Endothelial cell of umbilical vein (primary cell): ENCODE data around the gene DYNC1LI1. TPM values are rescaled to one million over a fixed set of nuclear protein-coding genes. Genes with fewer than 3 reads are reported as not detected.

ENCODE experiments used
- BruUV-seq: library from RNA; stranded (reverse); fragments of 400-500 nt; replicated peaks from 2 replicates; lab custom pipeline; 2021; lab: Mats Ljungman, UMichigan
- CTCF ChIA-PET: fragments of 300-600, 350-600 bp; sonication (Branson Sonifier 250); formaldehyde crosslinking; loops from one replicate; lab custom pipeline; 2021; ENCODE audit warnings: antibody characterized with exemption, inconsistent platforms; lab: Charles Lee
- POLR2A ChIA-PET: fragments of 300-600, 350-600 bp; sonication (Branson Sonifier 250); formaldehyde crosslinking; loops from one replicate; lab custom pipeline; 2021; ENCODE audit warnings: antibody characterized with exemption, inconsistent platforms; lab: Charles Lee
- DNase-seq: peaks from one replicate; pipeline ENCODE4 v3.0.0-alpha.2; 2011; ENCODE audit warnings: low read depth, low spot score
- FAIRE-seq: peaks from 2 replicates; lab custom pipeline; 2011; peaks lifted over from hg19 to GRCh38; lab: Jason Lieb, UNC
- H2AFZ ChIP-seq: 2 replicates; pipeline ENCODE4 v1.6.0; 2012; ENCODE audit warnings: low read depth, low read length, control low read depth, inconsistent platforms
- H3K27ac ChIP-seq: 2 replicates; pipeline ENCODE4 v1.5.1; 2011; ENCODE audit warnings: low read depth, mild to moderate bottlenecking, control low read depth, low read length, moderate library complexity; ENCODE audit not compliant: insufficient read depth
- H3K27me3 ChIP-seq, 2 experiments: 2 replicates each; pipeline versions ENCODE4 v1.6.0 to v1.6.1; 2011; ENCODE audit warnings: low read length in 2 of 2, mixed read lengths in 1 of 2; ENCODE audit not compliant: control insufficient read depth in 2 of 2, insufficient read depth in 2 of 2
- H3K36me3 ChIP-seq, 2 experiments: 2 replicates in 1 of 2; 3 replicates in 1 of 2; pipeline ENCODE4 v1.5.1; 2011; ENCODE audit warnings: low read length in 2 of 2, mild to moderate bottlenecking in 1 of 2, moderate library complexity in 1 of 2; ENCODE audit not compliant: control insufficient read depth in 2 of 2, insufficient read depth in 2 of 2; ENCODE audit errors: extremely low read depth in 1 of 2
- H3K4me1 ChIP-seq: 3 replicates; pipeline ENCODE4 v1.5.1; 2011; ENCODE audit warnings: mild to moderate bottlenecking, low read length; ENCODE audit not compliant: control insufficient read depth, insufficient read depth; ENCODE audit errors: extremely low read depth
- H3K4me2 ChIP-seq: 2 replicates; pipeline ENCODE4 v1.6.1; 2011; ENCODE audit warnings: low read length, control low read depth, mixed read lengths; ENCODE audit not compliant: insufficient read depth
- H3K4me3 ChIP-seq, 3 experiments: fragments of 200-600 bp in 1 of 3; sonication (generic), shearing (Covaris generic) in 1 of 3; replicated peaks in 1 of 3; 2 replicates each; pipeline ENCODE4 v1.5.1; 2011 to 2016; ENCODE audit warnings: control low read depth in 3 of 3, low read length in 3 of 3, mild to moderate bottlenecking in 2 of 3, inconsistent platforms in 1 of 3, low read depth in 1 of 3, moderate library complexity in 1 of 3; ENCODE audit not compliant: insufficient read depth in 1 of 3
- H3K79me2 ChIP-seq: 2 replicates; pipeline ENCODE4 v1.6.0; 2012; ENCODE audit warnings: low read length, inconsistent platforms; ENCODE audit not compliant: control insufficient read depth, insufficient read depth
- H3K9ac ChIP-seq: replicated peaks from 2 replicates; pipeline ENCODE3; 2011; ENCODE audit warnings: low read length, control low read depth; ENCODE audit not compliant: insufficient read depth; ENCODE audit errors: extremely low read depth
- H3K9me1 ChIP-seq: replicated peaks from 3 replicates; pipeline ENCODE4 v1.6.0; 2011; ENCODE audit warnings: mild to moderate bottlenecking, low read length; ENCODE audit not compliant: control insufficient read depth, insufficient read depth; ENCODE audit errors: extremely low read depth
- H3K9me3 ChIP-seq: replicated peaks from 2 replicates; pipeline ENCODE4 v1.5.1; 2012; ENCODE audit warnings: low read length, inconsistent platforms; ENCODE audit not compliant: control insufficient read depth, insufficient read depth
- H4K20me1 ChIP-seq: replicated peaks from 2 replicates; pipeline ENCODE3; 2011; ENCODE audit warnings: mild to moderate bottlenecking, low read length; ENCODE audit not compliant: control insufficient read depth, insufficient read depth; ENCODE audit errors: extremely low read depth
- EZH2 ChIP-seq: IDR thresholded peaks from 2 replicates; pipeline ENCODE4 v1.6.1; 2012; ENCODE audit warnings: borderline replicate concordance, low read depth, mild to moderate bottlenecking, moderate library complexity, low read length, inconsistent platforms; ENCODE audit not compliant: severe bottlenecking
- FOS ChIP-seq: IDR thresholded peaks from 2 replicates; pipeline ENCODE4 v1.6.1; 2011; ENCODE audit warnings: mild to moderate bottlenecking, low read length, moderate library complexity, borderline replicate concordance; ENCODE audit not compliant: insufficient read depth
- GATA2 ChIP-seq: IDR thresholded peaks from 2 replicates; pipeline ENCODE4 v1.7.0; 2011; ENCODE audit warnings: low read depth, mild to moderate bottlenecking, moderate library complexity, mixed read lengths, low read length; ENCODE audit not compliant: insufficient read length, insufficient read depth
- JUN ChIP-seq: IDR thresholded peaks from 2 replicates; pipeline ENCODE4 v1.6.1; 2011; ENCODE audit warnings: borderline replicate concordance, low read depth; ENCODE audit not compliant: insufficient read length, insufficient read depth
- MYC ChIP-seq: IDR thresholded peaks from one replicate; pipeline ENCODE4 v1.6.1; 2011; ENCODE audit warnings: mild to moderate bottlenecking, low read depth, low read length
- POLR2A ChIP-seq: IDR thresholded peaks from 2 replicates; pipeline ENCODE4 v1.6.1; 2012; ENCODE audit warnings: low read depth, mild to moderate bottlenecking, control low read depth, low read length
- POLR2AphosphoS5 ChIP-seq: IDR thresholded peaks from 2 replicates; pipeline ENCODE4 v1.6.1; 2012; ENCODE audit warnings: low read depth, mild to moderate bottlenecking, control low read depth, low read length, moderate library complexity; ENCODE audit not compliant: insufficient read depth
- dilution Hi-C: fragments of 300-500 bp; cut with MboI; formaldehyde crosslinking; loops from one replicate; pipeline ENCODE4 v1.15.0; 2019; ENCODE audit warnings: low sequenced_read_pairs; ENCODE audit not compliant: extremely low pct_ligation_motif_present
- intact Hi-C: fragments of 100-400 bp; cut with micrococcal nuclease; formaldehyde crosslinking; loops from one replicate; pipeline ENCODE4 v1.10.0; 2022
- polyA plus RNA-seq, 4 experiments: library from polyadenylated mRNA; depleted of rRNA in 3 of 4; stranded (reverse) in 3 of 4; unstranded in 1 of 4; fragments of >200 nt; gene quantifications; 2 replicates each; pipeline versions ENCODE4 v1.2.1 to v1.2.3, GENCODE V29; 2011 to 2012; ENCODE audit warnings: missing spikeins in 1 of 4
- total RNA-seq: library from RNA; stranded (reverse); gene quantifications from 2 replicates; pipeline ENCODE4 v1.2.3, GENCODE V29; 2021
- TF ChIP-seq, protein P1 (sequence below): IDR thresholded peaks from 2 replicates; pipeline ENCODE4 v1.6.1; 2011; ENCODE audit not compliant: insufficient read depth, insufficient read length
- TF ChIP-seq, protein P2 (sequence below), 2 donors: IDR thresholded peaks; 1 replicate in 1 of 2; 2 replicates in 1 of 2; pipeline ENCODE4 v1.5.1; 2011; ENCODE audit warnings: low read length in 2 of 2, mild to moderate bottlenecking in 2 of 2, moderate library complexity in 2 of 2, control low read depth in 1 of 2, inconsistent platforms in 1 of 2, low read depth in 1 of 2; ENCODE audit not compliant: insufficient read depth in 1 of 2; ENCODE audit errors: extremely low read depth in 1 of 2

Gene DYNC1LI1
- total and polyA plus RNA-seq, 2 donors (not counting 3 experiments of a cell fraction or from before 2014, with no cell fraction given), result 14.9 to 47.6 TPM

DNA sequence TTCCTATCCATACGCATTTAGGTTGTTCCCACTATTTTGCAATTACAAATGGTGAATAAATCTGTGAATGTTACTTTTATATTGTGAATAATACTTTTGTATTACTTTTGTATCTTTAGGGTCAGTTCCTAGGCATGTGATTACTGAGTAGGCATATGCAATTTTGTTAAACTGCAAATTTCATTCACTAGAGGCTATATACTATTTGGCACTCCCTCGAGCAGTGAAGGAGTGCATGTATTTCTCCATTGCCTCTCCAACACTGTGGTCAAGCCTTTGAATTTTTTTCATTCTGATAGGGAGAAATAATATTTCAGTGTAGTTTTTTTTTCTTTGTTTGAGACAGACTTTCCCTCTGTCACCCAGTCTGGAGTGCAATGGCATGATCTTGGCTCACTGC, 59.7 kb downstream of the DYNC1LI1 start:
- no peaks in the 10 kb centered on the region for H3K27me3 ChIP-seq
- H3K4me1 ChIP-seq, result no peaks in the 10 kb centered on the region
- CTCF ChIA-PET, result interaction anchor here (1.4 to 1.8 kb wide), 3 partner anchors 102 to 154 kb away, joined by 4 to 18 read pairs (median 6); no protein-coding TSS in a partner anchor
- FAIRE-seq, result no peak
- POLR2A ChIA-PET, result no interaction called here
- H2AFZ ChIP-seq, result no peak overlapping the region
- no peaks in the 10 kb centered on the region for H3K9me3 ChIP-seq
- no peaks in the 10 kb centered on the region for H4K20me1 ChIP-seq
- H3K4me2 ChIP-seq, result no peak overlapping the region
- intact Hi-C loops, result no loop called here
- H3K9me1 ChIP-seq, result no peaks in the 10 kb centered on the region
- dilution Hi-C loops, result no loop called here
- no peak overlapping the region for H3K27ac ChIP-seq
- no peak for TF ChIP-seq POLR2A
- TF ChIP-seq MYC, result no peak
- TF ChIP-seq, protein P1, sequence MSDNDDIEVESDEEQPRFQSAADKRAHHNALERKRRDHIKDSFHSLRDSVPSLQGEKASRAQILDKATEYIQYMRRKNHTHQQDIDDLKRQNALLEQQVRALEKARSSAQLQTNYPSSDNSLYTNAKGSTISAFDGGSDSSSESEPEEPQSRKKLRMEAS, result no peak
- TF ChIP-seq JUN, result no peak
- TF ChIP-seq FOS, result no peak
- TF ChIP-seq, protein P2, sequence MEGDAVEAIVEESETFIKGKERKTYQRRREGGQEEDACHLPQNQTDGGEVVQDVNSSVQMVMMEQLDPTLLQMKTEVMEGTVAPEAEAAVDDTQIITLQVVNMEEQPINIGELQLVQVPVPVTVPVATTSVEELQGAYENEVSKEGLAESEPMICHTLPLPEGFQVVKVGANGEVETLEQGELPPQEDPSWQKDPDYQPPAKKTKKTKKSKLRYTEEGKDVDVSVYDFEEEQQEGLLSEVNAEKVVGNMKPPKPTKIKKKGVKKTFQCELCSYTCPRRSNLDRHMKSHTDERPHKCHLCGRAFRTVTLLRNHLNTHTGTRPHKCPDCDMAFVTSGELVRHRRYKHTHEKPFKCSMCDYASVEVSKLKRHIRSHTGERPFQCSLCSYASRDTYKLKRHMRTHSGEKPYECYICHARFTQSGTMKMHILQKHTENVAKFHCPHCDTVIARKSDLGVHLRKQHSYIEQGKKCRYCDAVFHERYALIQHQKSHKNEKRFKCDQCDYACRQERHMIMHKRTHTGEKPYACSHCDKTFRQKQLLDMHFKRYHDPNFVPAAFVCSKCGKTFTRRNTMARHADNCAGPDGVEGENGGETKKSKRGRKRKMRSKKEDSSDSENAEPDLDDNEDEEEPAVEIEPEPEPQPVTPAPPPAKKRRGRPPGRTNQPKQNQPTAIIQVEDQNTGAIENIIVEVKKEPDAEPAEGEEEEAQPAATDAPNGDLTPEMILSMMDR (IDR thresholded peaks at IDR 0.05; ENCODE audit: extremely low read depth in 1 of 2, insufficient read depth in 1 of 2, low read depth in 1 of 2, low read length in 2 of 2), result no peak
- no peak for TF ChIP-seq EZH2
- TF ChIP-seq GATA2, result no peak
- no peak for TF ChIP-seq POLR2AphosphoS5
- no TSS peak for BruUV-seq
- DNase-seq, result no peak
- H3K36me3 ChIP-seq, result no peaks in the 10 kb centered on the region
- H3K79me2 ChIP-seq, result no peaks in the 10 kb centered on the region
- H3K4me3 ChIP-seq, result no peak overlapping the region
- no peak overlapping the region for H3K9ac ChIP-seq
